Neuronal stem cell (in vitro differentiated cells): Measurements from ENCODE around the gene GRM8.

ENCODE experiments used
- DNase-seq: peaks from one replicate; pipeline ENCODE4 v3.0.0-alpha.2; 2013; ENCODE audit warnings: low spot score
- H2AFZ ChIP-seq: one replicate; pipeline ENCODE4 v1.6.1; 2013; ENCODE audit warnings: mild to moderate bottlenecking, low read length, inconsistent platforms
- H2AK5ac ChIP-seq: 2 replicates; pipeline ENCODE4 v1.6.1; 2013; ENCODE audit warnings: low read depth, mild to moderate bottlenecking, inconsistent platforms, low read length, moderate library complexity, mixed read lengths
- H2BK120ac ChIP-seq: 2 replicates; pipeline ENCODE4 v1.6.1; 2013; ENCODE audit warnings: low read depth, mild to moderate bottlenecking, inconsistent platforms, low read length, moderate library complexity, mixed read lengths
- H2BK12ac ChIP-seq: one replicate; pipeline ENCODE4 v1.6.1; 2013; ENCODE audit warnings: low read length, inconsistent platforms
- H2BK15ac ChIP-seq: 2 replicates; pipeline ENCODE4 v1.6.1; 2013; ENCODE audit warnings: mild to moderate bottlenecking, low read length, inconsistent platforms, mixed read lengths
- H2BK5ac ChIP-seq: one replicate; pipeline ENCODE4 v1.6.1; 2013; ENCODE audit warnings: inconsistent platforms, mild to moderate bottlenecking, low read length, moderate library complexity
- H3K14ac ChIP-seq: one replicate; pipeline ENCODE4 v1.6.1; 2013; ENCODE audit warnings: low read length, inconsistent platforms
- H3K18ac ChIP-seq: 2 replicates; pipeline ENCODE4 v1.6.1; 2013; ENCODE audit warnings: low read length, inconsistent platforms
- H3K23ac ChIP-seq: 2 replicates; pipeline ENCODE4 v1.6.1; 2013; ENCODE audit warnings: low read depth, mild to moderate bottlenecking, mixed read lengths, low read length, inconsistent platforms; ENCODE audit not compliant: poor library complexity
- H3K27ac ChIP-seq: replicated peaks from 3 replicates; pipeline ENCODE4 v1.5.1; 2013; ENCODE audit warnings: low read length, inconsistent platforms
- H3K27me3 ChIP-seq, 3 experiments: 2 replicates each; pipeline ENCODE4 v1.6.1; 2013; ENCODE audit warnings: low read length in 3 of 3, mild to moderate bottlenecking in 2 of 3, inconsistent platforms in 1 of 3, low read depth in 1 of 3, mixed read lengths in 1 of 3, moderate library complexity in 1 of 3; ENCODE audit not compliant: control insufficient read depth in 3 of 3, insufficient read depth in 3 of 3
- H3K36me3 ChIP-seq, 2 donors: replicated peaks in 1 of 2; 2 replicates each; pipeline ENCODE4 v1.6.1; 2013; ENCODE audit warnings: low read length in 2 of 2; ENCODE audit not compliant: control insufficient read depth in 2 of 2, insufficient read depth in 2 of 2
- H3K4ac ChIP-seq: 2 replicates; pipeline ENCODE4 v1.6.1; 2013; ENCODE audit warnings: inconsistent platforms, mild to moderate bottlenecking, low read length, moderate library complexity
- H3K4me1 ChIP-seq, 2 donors: 1 replicate in 1 of 2; 2 replicates in 1 of 2; pipeline ENCODE4 v1.6.1; 2013; ENCODE audit warnings: low read length in 2 of 2, low read depth in 1 of 2; ENCODE audit not compliant: control insufficient read depth in 2 of 2, insufficient read depth in 1 of 2
- H3K4me2 ChIP-seq: one replicate; pipeline ENCODE4 v1.6.1; 2013; ENCODE audit warnings: mild to moderate bottlenecking, low read length, inconsistent platforms; ENCODE audit not compliant: insufficient read depth, poor library complexity, severe bottlenecking
- H3K4me3 ChIP-seq, 2 donors: 2 replicates each; pipeline ENCODE4 v1.5.1; 2013; ENCODE audit warnings: low read length in 2 of 2, mild to moderate bottlenecking in 2 of 2, inconsistent platforms in 1 of 2, moderate library complexity in 1 of 2
- H3K79me1 ChIP-seq: one replicate; pipeline ENCODE4 v1.6.1; 2013; ENCODE audit warnings: low read depth, mild to moderate bottlenecking, inconsistent platforms, low read length, moderate library complexity
- H3K9ac ChIP-seq: one replicate; pipeline ENCODE4 v1.6.1; 2013; ENCODE audit warnings: mild to moderate bottlenecking, low read depth, low read length, inconsistent platforms; ENCODE audit not compliant: poor library complexity
- H3K9me3 ChIP-seq, 2 donors: replicated peaks in 1 of 2; 2 replicates each; pipeline versions ENCODE3 to v1.6.1; 2013; ENCODE audit warnings: low read length in 2 of 2, mild to moderate bottlenecking in 2 of 2, inconsistent platforms in 1 of 2, low read depth in 1 of 2, mixed read lengths in 1 of 2, moderate library complexity in 1 of 2; ENCODE audit not compliant: control insufficient read depth in 2 of 2, insufficient read depth in 1 of 2
- H4K8ac ChIP-seq: one replicate; pipeline ENCODE4 v1.6.1; 2013; ENCODE audit warnings: low read depth, mild to moderate bottlenecking, inconsistent platforms, low read length, moderate library complexity
- H4K91ac ChIP-seq: one replicate; pipeline ENCODE4 v1.6.1; 2013; ENCODE audit warnings: low read length, low read depth, mild to moderate bottlenecking, inconsistent platforms; ENCODE audit not compliant: poor library complexity
- WGBS, 2 donors: extraction: QIAGEN DNeasy Blood & Tissue Kit; methylation state at CpG; one replicate each; pipeline ENCODE4 v1.1.7; 2013; ENCODE audit warnings: missing lambda C conversion rate in 2 of 2, mixed read lengths in 1 of 2; ENCODE audit not compliant: insufficient read length in 2 of 2, insufficient replicate concordance in 1 of 2; ENCODE audit errors: extremely low coverage in 2 of 2; 5-methylcytosine and 5-hydroxymethylcytosine counted together

GRM8 gene

DNA sequence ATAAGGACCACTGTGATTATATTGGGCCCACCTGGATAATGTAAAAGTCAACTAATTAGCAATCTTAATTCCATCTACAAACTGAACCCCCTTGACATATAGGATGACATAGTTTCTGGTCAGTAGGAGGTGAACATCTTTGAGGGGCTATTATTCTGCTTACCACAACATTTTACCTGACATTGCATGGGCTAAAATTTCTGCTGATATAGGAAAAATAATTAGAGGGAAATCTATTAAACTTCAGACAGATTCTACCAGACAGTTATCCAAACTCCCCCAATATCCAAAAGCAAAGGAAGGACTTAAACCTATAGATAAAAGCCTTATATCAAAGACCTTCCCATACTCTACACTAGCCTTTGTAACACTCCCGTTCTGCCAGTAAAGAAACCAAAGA lies 443.6 kb downstream of the GRM8 start:
- DNase-seq = no peak
- Histone ChIP-seq H3K4me2 (no peak overlapping the region), H3K4me3 (no peak overlapping the region), H3K36me3 (no peaks in the 10 kb centered on the region), H2BK120ac (no peak overlapping the region), H2AFZ (no peak overlapping the region), H4K91ac (no peak overlapping the region), H3K18ac (no peak overlapping the region), H2BK5ac (no peak overlapping the region), H3K9me3 (no peaks in the 10 kb centered on the region), H3K4ac (no peak overlapping the region), H3K23ac (no peak overlapping the region), H2BK12ac (no peak overlapping the region), H3K27me3 (no peaks in the 10 kb centered on the region), H3K4me1 (no peaks in the 10 kb centered on the region), H3K27ac (no peak overlapping the region), H2AK5ac (no peak overlapping the region), H2BK15ac (no peak overlapping the region), H3K14ac (no peak overlapping the region), H4K8ac (no peak overlapping the region), H3K9ac (no peak overlapping the region), H3K79me1 (no peaks in the 10 kb centered on the region)
- WGBS, 2 donors = no CpG with 5 or more reads among the region's 1 CpG

DNA sequence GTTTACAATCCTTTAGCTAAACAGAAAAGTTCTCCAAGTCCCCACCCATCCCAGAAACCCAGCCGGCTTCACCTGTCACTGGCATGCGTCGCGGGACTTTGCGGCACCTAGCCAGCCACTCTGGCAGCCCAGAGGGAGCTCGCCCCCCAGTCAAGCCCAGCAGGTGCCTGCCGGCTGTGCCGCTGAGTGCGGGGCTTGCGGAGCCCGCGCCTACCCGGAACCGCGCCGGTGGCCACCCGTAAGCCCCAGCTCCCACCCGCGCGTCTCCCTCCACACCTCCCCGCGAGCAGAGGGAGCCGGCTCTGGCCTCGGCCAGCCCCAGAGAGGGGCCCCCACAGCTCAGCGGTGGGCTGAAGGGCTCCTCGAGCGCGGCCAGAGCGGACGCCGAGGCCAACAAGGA lies 446.1 kb downstream of the GRM8 start:
- no peak for DNase-seq
- Histone ChIP-seq H3K79me1 (no peaks in the 10 kb centered on the region), H3K18ac (no peak overlapping the region), H2AFZ (no peak overlapping the region), H3K4me2 (no peak overlapping the region), H3K27me3 (no peaks in the 10 kb centered on the region), H4K91ac (no peak overlapping the region), H4K8ac (no peak overlapping the region), H3K27ac (no peak overlapping the region), H3K23ac (no peak overlapping the region), H3K4me1 (no peaks in the 10 kb centered on the region), H3K4me3 (no peak overlapping the region), H3K4ac (no peak overlapping the region), H3K36me3 (no peaks in the 10 kb centered on the region), H2BK15ac (no peak overlapping the region), H2BK12ac (no peak overlapping the region), H3K14ac (no peak overlapping the region), H3K9me3 (no peaks in the 10 kb centered on the region), H3K9ac (no peak overlapping the region), H2BK120ac (no peak overlapping the region), H2AK5ac (no peak overlapping the region), H2BK5ac (no peak overlapping the region)
- WGBS, 2 donors = no CpG with 5 or more reads among the region's 31 CpGs

DNA sequence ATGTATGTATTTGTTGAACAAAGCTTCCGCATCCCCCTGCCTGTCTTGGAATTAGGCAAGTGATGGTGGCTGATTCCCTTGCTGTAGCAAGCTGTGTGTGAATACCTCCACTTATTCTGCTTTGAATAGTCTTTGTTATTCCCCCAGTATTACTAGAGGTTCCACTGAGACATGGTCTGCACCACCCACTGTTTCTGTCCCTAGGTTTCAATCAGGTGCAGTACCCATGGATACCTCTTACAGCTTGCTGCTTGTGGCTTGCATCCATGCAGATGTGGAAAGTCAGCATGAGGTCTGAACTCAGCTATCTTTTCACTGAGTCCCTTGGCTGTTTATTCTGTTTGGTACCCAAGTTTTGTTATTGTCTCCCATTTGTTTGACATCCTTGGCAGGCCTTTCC lies 447.4 kb downstream of the GRM8 start:
- H3K4ac ChIP-seq = no peak overlapping the region
- no peak overlapping the region for H2BK5ac ChIP-seq
- no peak overlapping the region for H3K4me2 ChIP-seq
- H3K9ac ChIP-seq = no peak overlapping the region
- no peak overlapping the region for H3K18ac ChIP-seq
- no peak overlapping the region for H3K23ac ChIP-seq
- H2BK12ac ChIP-seq = no peak overlapping the region
- H3K36me3 ChIP-seq = no peaks in the 10 kb centered on the region
- no peaks in the 10 kb centered on the region for H3K9me3 ChIP-seq
- DNase-seq = no peak
- no peak overlapping the region for H2AFZ ChIP-seq
- H3K14ac ChIP-seq = no peak overlapping the region
- no peak overlapping the region for H4K91ac ChIP-seq
- H3K27ac ChIP-seq = no peak overlapping the region
- H3K27me3 ChIP-seq = no peaks in the 10 kb centered on the region
- H2BK15ac ChIP-seq = no peak overlapping the region
- WGBS, 2 donors = no CpG with 5 or more reads among the region's 1 CpG
- no peak overlapping the region for H2AK5ac ChIP-seq
- H3K4me3 ChIP-seq = no peak overlapping the region
- H3K4me1 ChIP-seq = no peaks in the 10 kb centered on the region
- H2BK120ac ChIP-seq = no peak overlapping the region
- H3K79me1 ChIP-seq = no peaks in the 10 kb centered on the region
- no peak overlapping the region for H4K8ac ChIP-seq

DNA sequence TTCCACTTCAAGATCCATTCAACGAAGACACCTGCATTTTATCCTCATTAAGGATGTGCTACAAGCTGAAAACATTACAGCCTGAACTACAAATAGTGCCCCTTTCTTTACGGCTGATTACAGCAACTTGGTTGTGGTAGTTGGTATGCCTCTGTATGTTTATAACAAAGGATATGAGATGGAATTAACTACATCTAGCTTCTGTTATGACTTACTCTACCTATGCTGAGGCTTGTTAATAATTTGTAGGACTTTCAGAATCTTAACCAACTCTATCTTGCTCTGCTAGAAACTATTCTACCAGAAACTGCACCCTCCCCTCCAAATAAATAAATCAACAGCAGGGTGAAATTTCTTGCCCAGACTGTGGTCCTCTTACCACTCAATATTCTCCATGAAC lies 448.1 kb downstream of the GRM8 start:
- Histone ChIP-seq H2BK120ac (no peak overlapping the region), H4K8ac (no peak overlapping the region), H3K4ac (no peak overlapping the region), H3K9ac (no peak overlapping the region), H3K23ac (no peak overlapping the region), H2AFZ (no peak overlapping the region), H3K79me1 (no peaks in the 10 kb centered on the region), H2BK15ac (no peak overlapping the region), H3K4me2 (no peak overlapping the region), H2BK5ac (no peak overlapping the region), H3K4me3 (no peak overlapping the region), H3K18ac (no peak overlapping the region), H3K4me1 (no peaks in the 10 kb centered on the region), H3K14ac (no peak overlapping the region), H2BK12ac (no peak overlapping the region), H2AK5ac (no peak overlapping the region), H3K27me3 (no peaks in the 10 kb centered on the region), H4K91ac (no peak overlapping the region), H3K36me3 (no peaks in the 10 kb centered on the region), H3K9me3 (no peaks in the 10 kb centered on the region), H3K27ac (no peak overlapping the region)
- WGBS, 2 donors = no CpG with 5 or more reads among the region's 2 CpGs
- DNase-seq = no peak
